Left renal cortex interstitium (tissue), 4 donors: ENCODE results near the gene XIRP2. TPM values are rescaled to one million over a fixed set of nuclear protein-coding genes. Genes with fewer than 3 reads are reported as not detected.

Experiments used
- DNase-seq, 4 donors: peaks; one replicate each; pipeline ENCODE4 v3.0.0-alpha.2; 2013; ENCODE audit warnings: low read depth in 4 of 4, low spot score in 2 of 4, missing footprints in 1 of 4
- polyA plus RNA-seq, 4 donors: library from polyadenylated mRNA; unstranded; fragments of 120-200 nt; gene quantifications; one replicate each; pipeline ENCODE4 v1.2.1, GENCODE V29; 2013; ENCODE audit not compliant: insufficient read length in 4 of 4

XIRP2 gene
- under 1 TPM; 0.06 to 0.11 (median 0.09) TPM for polyA plus RNA-seq

DNA sequence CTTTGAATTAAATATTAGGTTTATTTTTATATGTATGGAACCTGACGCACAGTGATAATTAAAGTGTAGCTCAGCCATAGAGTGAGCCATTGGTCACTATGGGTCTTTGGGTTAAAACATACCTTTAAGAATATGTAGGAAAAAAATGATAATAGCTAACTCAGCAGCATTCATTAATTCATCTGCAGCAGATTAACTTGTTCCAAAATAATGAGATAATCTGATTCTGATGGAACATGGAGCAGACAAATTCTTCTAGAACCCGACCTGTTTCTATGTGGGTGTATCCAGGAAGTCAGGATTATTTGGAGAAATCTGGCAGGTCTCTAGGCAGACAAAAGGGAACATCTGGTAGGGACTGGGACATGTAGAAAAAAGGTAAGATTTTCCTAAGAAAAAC, at the start of gene XIRP2:
TSS of gene XIRP2 (plus strand) at position 301 of the 400 bp plus-strand sequence. CDS start 15,003 bp downstream, outside the sequence.
- no peak for DNase-seq

DNA sequence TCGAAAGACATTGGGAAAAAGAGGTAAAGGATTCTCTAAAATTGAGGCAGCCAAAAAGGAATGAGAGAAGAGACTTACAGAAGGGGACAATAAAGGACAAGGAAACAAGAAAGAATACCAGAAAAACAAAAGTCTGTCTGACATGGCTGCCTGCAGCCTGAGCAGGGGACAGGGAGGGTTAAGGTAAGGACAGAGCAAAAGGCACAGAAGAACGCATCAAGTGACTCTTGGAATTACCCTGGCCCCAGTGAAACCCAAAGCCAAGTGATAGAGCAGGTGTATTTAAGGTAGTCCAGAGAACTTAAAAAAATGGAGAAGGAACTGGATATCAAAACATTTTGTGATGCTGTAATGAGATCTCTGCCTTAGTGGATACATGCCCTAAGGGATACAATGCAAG, 47.1 kb upstream of the XIRP2 start:
- DNase-seq: no peak

GRCh38 chr2:166841679-166842078, 46.6 kb upstream of the XIRP2 start:
- no peak for DNase-seq

DNA sequence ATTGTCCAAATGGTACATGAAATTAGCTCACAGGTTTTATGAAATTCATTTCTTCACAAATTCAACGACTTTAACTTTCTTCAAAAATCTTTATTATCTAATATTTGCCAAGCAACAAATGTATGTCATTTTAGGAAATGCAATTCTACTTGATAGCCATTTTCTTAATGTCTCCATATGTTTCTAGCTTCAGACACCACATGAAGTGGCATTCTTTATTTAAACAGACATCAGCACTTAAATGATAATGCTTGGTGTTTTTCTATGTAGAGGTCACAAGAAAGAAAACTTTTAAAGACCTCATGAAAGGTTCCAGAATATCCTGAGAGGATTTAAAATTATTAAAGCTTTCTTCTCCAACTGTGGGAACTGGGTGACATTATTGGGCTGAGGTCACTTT, 44.2 kb upstream of the XIRP2 start:
- DNase-seq: no peak

GRCh38 chr2:166862468-166863132, 25.7 kb upstream of the XIRP2 start:
- no peak for DNase-seq

GRCh38 chr2:166867874-166868514, 20.3 kb upstream of the XIRP2 start:
- no peak for DNase-seq

GRCh38 chr2:166870346-166870745, 17.9 kb upstream of the XIRP2 start:
- no peak for DNase-seq

GRCh38 chr2:166881177-166881576, 7.1 kb upstream of the XIRP2 start:
- no peak for DNase-seq

DNA sequence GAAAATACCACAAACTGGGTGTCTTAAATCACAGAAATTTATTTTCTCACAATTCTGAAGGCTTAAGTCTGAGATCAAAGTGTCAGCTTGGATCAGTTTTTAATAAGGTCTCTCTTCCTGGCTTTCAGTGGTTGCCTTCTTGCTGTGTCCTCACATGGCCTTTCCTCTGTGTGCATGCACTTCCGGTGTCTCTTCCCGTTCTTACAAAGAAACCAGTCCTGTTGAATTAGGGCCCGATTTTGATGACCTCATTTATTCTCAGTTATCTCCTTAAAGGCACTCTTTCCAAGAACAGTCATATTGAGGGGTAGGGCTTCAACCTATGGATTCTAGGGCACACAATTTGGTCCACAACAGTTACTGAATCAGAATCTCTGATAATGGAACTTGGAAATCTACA, 5.4 kb upstream of the XIRP2 start:
- no peak for DNase-seq

GRCh38 chr2:166891727-166892126, 3.4 kb downstream of the XIRP2 start:
- no peak for DNase-seq

DNA sequence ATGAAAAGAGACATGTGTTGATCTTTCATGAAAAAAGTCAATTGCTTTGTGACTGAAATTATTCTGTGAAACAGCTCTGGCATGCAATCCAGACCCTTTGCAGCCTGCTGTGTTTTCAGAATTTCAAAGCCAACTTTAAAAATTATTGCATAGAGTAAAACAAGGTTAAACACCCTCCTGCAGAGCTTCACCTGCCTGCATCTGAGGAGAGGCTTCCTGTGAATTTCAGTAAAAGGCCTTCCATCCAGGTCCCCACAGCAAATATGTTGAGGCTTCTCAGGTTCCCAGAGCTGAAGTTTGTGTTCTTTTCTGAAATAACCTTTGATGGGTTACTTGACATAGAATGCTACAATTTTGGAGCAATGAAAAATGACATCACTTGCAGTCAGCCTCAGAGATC, 4.1 kb downstream of the XIRP2 start:
- no peak for DNase-seq

GRCh38 chr2:166895243-166895642, 7.0 kb downstream of the XIRP2 start:
- no peak for DNase-seq

- no peak for DNase-seq
Observed at GRCh38 chr2:166897666-166898065, 9.4 kb downstream of the XIRP2 start.

DNA sequence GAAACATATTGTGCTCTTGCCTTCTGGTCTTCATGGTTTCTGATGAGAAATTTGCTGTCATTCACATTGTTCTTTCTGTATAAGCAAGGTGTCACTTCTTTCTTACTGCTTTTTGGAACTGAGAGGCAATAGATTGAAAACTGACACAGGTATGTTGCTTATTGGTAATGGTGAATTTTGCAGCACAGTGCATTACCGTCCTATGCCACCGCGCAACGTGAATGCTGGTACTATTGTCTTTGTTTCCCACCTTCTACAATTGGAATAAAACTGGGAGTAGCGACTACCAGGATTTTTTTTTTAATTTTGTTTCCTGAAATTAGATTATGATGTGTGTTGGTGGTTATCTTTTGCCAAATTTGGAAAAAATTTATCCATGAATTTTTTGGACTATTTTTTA, 11.4 kb downstream of the XIRP2 start:
- DNase-seq: no peak

DNA sequence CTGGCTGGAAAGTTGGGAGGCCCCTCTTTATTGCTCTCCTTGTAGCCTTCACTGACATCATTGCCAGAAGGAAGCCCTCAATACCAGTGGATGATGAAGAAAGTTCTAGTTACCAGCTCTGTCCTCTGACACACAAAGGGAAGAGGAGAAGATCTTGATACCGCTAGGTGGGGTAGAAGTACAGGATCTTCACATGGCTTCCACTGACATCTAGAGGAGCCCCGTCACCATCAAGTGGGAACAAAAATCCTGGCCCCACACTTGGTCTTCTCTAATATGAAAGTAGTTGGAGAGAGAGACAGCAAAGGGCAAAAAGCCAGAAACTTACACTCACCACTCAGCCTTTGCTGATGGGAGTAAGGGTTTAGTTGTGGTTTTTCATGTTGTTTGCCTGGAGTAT, 12.4 kb downstream of the XIRP2 start:
- no peak for DNase-seq

DNA sequence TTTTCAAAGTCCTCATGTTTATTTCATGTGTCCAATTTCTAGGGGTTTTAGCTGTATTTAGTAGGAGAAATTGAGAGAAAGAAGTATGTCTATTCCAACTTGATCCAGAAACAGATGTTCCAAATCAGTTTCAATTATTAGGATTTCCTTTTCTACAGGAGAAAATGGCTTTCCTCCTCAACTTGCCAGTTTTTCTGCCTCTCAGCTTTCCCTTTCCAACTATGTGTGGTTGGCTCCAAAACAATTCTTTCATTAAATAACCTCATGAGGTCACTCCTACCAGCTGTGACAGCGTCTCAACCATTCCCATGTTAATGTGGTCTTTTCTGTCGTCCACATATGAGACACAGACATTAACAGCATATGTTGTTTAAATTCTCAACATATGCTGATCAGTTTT, 13.1 kb downstream of the XIRP2 start:
- no peak for DNase-seq

DNA sequence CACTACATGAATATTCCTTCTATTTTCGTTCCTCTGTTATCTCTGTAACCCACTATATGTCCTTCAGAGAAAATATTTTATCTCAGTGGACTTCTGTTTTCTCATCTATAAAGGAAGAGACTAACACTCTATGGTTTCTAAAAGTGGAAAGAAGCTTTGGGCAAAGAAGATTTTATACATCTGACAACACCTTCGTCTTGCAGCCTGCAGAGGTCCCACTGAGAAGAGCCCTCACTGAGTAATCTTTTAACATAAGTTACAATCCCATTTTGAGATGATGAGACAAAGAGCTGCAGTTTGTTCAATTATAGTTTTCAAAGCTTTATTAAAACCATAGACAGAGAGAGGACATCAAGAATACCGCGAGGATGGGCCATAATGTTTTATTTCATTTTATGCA, 28.7 kb downstream of the XIRP2 start:
- no peak for DNase-seq

DNA sequence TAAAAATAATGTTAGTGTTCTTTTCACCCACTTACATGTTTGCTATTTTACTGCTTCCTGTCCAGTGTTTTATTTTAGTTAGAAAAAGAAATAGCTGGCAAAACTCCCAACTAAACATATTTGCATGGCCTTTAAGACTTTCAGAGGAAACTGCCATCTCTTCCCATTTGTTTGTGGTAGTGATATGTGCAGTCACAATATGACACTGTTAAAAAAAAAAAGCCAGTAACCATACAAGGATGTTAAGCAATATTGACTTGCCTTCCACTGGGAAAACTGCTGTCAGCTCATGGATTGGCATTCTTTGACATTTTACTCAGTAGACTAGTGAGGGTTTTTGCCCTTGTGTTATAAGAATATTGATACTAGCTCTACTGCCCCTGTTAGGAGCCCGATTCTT, 29.1 kb downstream of the XIRP2 start:
- DNase-seq: peak in 2 of 4 donors; percentile 13 to 15

GRCh38 chr2:166921261-166921896, 33.1 kb downstream of the XIRP2 start:
- no peak for DNase-seq

DNA sequence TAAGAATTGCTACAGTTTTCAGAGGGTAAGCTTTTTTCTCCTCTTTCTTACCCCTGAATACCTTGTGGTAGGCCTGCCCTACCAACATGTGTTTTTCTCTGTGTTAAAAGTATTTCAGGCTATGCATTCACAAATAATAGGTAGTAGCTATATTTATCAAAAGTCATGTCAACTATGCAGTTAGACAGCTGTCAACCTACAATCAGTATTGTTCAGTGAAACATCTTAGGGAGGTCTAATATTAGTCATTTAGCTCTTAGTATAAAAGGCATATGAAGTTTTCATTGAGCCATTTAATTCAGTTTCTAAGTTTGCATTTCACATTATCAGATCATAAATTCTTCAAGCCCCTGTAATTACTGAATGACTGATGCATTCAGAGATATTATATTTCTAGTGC, 36.7 kb downstream of the XIRP2 start:
- no peak for DNase-seq

GRCh38 chr2:166926657-166927056, 38.4 kb downstream of the XIRP2 start:
- DNase-seq: no peak

DNA sequence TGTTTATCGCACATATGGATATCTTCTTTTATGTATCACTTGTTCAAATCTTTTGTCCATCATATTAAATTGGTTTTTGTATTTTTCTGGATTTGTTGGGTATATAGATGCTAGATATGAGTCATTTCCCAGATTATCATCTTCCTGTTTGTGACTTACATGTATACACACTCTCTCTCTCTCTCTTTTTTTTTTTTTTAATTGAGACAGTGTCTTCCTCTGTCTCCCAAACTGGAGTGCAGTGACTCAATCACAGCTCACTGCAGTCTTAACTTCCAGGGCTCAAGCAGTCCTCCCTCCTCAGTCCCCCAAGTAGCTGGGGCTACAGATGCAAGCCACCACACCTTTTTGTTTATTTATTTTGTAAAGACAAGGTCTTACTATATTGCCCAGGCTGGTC, 43.8 kb downstream of the XIRP2 start:
- DNase-seq: no peak
